ENCODE data around the gene PNMT.

PNMT gene

GRCh38 chr17:39667945-39668924, at the start of gene PNMT:
Gene PNMT (plus strand): TSS chr17:39668453. CDS start chr17:39668476, 23 bp downstream.
- DNase-seq (ENCODE audit: low read depth) = peak; percentile 29

- DNase-seq (ENCODE audit: low read depth) = no peak
Measured at GRCh38 chr17:39618956-39619785, 49.1 kb upstream of the PNMT start.

GRCh38 chr17:39619786-39620101, 48.5 kb upstream of the PNMT start:
- no peak for DNase-seq (ENCODE audit: low read depth)

- DNase-seq (ENCODE audit: low read depth) = peak; percentile 84
Measured at GRCh38 chr17:39621523-39622379, 46.5 kb upstream of the PNMT start.

- peak; percentile 29 for DNase-seq (ENCODE audit: low read depth)
Measured at GRCh38 chr17:39622380-39623006, 45.8 kb upstream of the PNMT start.

GRCh38 chr17:39623356-39623950, 44.8 kb upstream of the PNMT start:
- peak; percentile 82 for DNase-seq (ENCODE audit: low read depth)

- DNase-seq (ENCODE audit: low read depth) = no peak
Measured at GRCh38 chr17:39624313-39624712, 43.9 kb upstream of the PNMT start.

GRCh38 chr17:39625198-39625785, 43.0 kb upstream of the PNMT start:
- DNase-seq (ENCODE audit: low read depth) = no peak

- DNase-seq (ENCODE audit: low read depth) = no peak
Measured at GRCh38 chr17:39626171-39627046, 41.8 kb upstream of the PNMT start, which contains the start of gene PPP1R1B. Gene PPP1R1B (plus strand): TSS chr17:39626952. CDS start chr17:39627393, 441 bp downstream.

GRCh38 chr17:39627047-39627711, 41.1 kb upstream of the PNMT start:
- DNase-seq (ENCODE audit: low read depth) = no peak

- DNase-seq (ENCODE audit: low read depth) = no peak
Measured at GRCh38 chr17:39627712-39628516, 40.3 kb upstream of the PNMT start.

- DNase-seq (ENCODE audit: low read depth) = no peak
Measured at GRCh38 chr17:39628655-39629493, 39.4 kb upstream of the PNMT start.

- no peak for DNase-seq (ENCODE audit: low read depth)
Measured at GRCh38 chr17:39629494-39629880, 38.8 kb upstream of the PNMT start.

GRCh38 chr17:39629898-39630297, 38.4 kb upstream of the PNMT start:
- no peak for DNase-seq (ENCODE audit: low read depth)

- no peak for DNase-seq (ENCODE audit: low read depth)
Measured at GRCh38 chr17:39631403-39631802, 36.9 kb upstream of the PNMT start.

GRCh38 chr17:39632153-39632941, 35.9 kb upstream of the PNMT start:
- no peak for DNase-seq (ENCODE audit: low read depth)
